Activated CD8-positive, alpha-beta memory T cell treated with anti-CD3 and anti-CD28 coated beads, Interleukin-2, amount 50 U/mL, for 4 hours (primary cell): ENCODE results near the gene RET.
A peak's percentile ranks its signal among the peaks of the same experiment; 100 is the strongest.

ENCODE experiments used
- DNase-seq: peaks from one replicate; pipeline ENCODE4 v3.0.0-alpha.2; 2020

RET gene

GRCh38 chr10:43124094-43124521, 47.2 kb downstream of the RET start:
- DNase-seq = no peak

GRCh38 chr10:43124574-43125273, 47.9 kb downstream of the RET start:
- no peak for DNase-seq

- no peak for DNase-seq
Observed at GRCh38 chr10:43125274-43125845, 48.5 kb downstream of the RET start.

- no peak for DNase-seq
Observed at GRCh38 chr10:43125881-43126731, 49.2 kb downstream of the RET start.

GRCh38 chr10:43126759-43127424, 50.0 kb downstream of the RET start:
- no peak for DNase-seq

- DNase-seq = no peak
Observed at GRCh38 chr10:43127442-43127841, 50.6 kb downstream of the RET start.

GRCh38 chr10:43128331-43128730, 51.5 kb downstream of the RET start:
- DNase-seq = no peak

GRCh38 chr10:43128958-43129706, 52.3 kb downstream of the RET start:
- DNase-seq = no peak

- DNase-seq = no peak
Observed at GRCh38 chr10:43130770-43131171, 53.9 kb downstream of the RET start.

- no peak for DNase-seq
Observed at GRCh38 chr10:43131256-43131655, 54.4 kb downstream of the RET start.

- DNase-seq = no peak
Observed at GRCh38 chr10:43131906-43132305, 55.0 kb downstream of the RET start.

GRCh38 chr10:43132867-43133787, 56.3 kb downstream of the RET start:
- no peak for DNase-seq

- no peak for DNase-seq
Observed at GRCh38 chr10:43134126-43134905, 57.4 kb downstream of the RET start.

GRCh38 chr10:43135064-43135463, 58.2 kb downstream of the RET start:
- DNase-seq = no peak

GRCh38 chr10:43135656-43136055, 58.8 kb downstream of the RET start:
- no peak for DNase-seq

- no peak for DNase-seq
Observed at GRCh38 chr10:43136432-43136831, 59.6 kb downstream of the RET start.

GRCh38 chr10:43136995-43137716, 60.3 kb downstream of the RET start:
- DNase-seq = no peak

GRCh38 chr10:43137717-43138020, 60.8 kb downstream of the RET start:
- DNase-seq = peak; percentile 56

- peak; percentile 90 for DNase-seq
Observed at GRCh38 chr10:43138021-43138756, 61.3 kb downstream of the RET start, which contains the start of gene CSGALNACT2. Gene CSGALNACT2, plus strand, starts transcription at chr10:43138445. Its CDS starts 16,705 bp downstream, at chr10:43155150.
